KOPT-K1 (cell line): ENCODE measurements around the gene FAM210B.

ENCODE experiments used
- H3K27ac ChIP-seq: fragments of 200-600 bp; sonication (generic); 2 replicates; pipeline ENCODE4 v1.5.1; 2016; ENCODE audit warnings: antibody characterized with exemption, mild to moderate bottlenecking, low read depth, low read length; ENCODE audit not compliant: poor library complexity, severe bottlenecking
- H3K36me3 ChIP-seq: fragments of 200-600 bp; sonication (generic); 2 replicates; pipeline ENCODE4 v1.5.1; 2017; ENCODE audit warnings: antibody characterized with exemption, mild to moderate bottlenecking, low read length, moderate library complexity; ENCODE audit not compliant: insufficient read depth
- H3K9me3 ChIP-seq: fragments of 200-600 bp; sonication (generic); 2 replicates; pipeline ENCODE4 v1.5.1; 2017; ENCODE audit warnings: antibody characterized with exemption, low read length, mild to moderate bottlenecking; ENCODE audit not compliant: insufficient read depth, poor library complexity, severe bottlenecking

Gene FAM210B

DNA sequence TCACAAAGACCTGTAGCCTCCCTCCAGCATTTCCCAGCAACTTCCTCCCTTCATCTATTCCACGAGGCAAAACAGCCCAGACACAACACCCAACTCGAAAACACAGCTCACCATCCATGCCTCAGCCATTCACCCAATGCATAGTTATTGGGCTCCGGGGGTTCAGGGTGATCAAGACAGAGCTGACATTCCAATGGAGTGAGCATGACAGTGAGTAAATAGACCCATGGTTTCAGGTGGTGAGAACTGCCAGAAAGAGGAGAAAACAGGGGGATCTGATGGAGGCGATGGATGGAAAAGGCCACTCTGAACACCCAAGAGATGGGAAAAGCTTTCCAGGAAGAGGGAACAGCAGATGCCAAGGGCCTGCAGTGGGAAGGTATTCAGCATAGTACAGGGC, 59.1 kb downstream of the FAM210B start:
- no peak overlapping the region for H3K27ac ChIP-seq
- H3K36me3 ChIP-seq: peaks cover 11% of the 10 kb centered on the region
- no peaks in the 10 kb centered on the region for H3K9me3 ChIP-seq
